Renal pelvis (tissue), 4 donors: ENCODE measurements around the gene GPR42. TPM values are rescaled to one million over a fixed set of nuclear protein-coding genes. Genes with fewer than 3 reads are reported as not detected.

Source experiments
- DNase-seq: peaks from one replicate; pipeline ENCODE4 v3.0.0-alpha.2; 2013
- polyA plus RNA-seq, 3 donors: library from polyadenylated mRNA; unstranded; fragments of 120-200 nt; gene quantifications; one replicate each; pipeline ENCODE4 v1.2.1, GENCODE V29; 2013; ENCODE audit not compliant: insufficient read length in 3 of 3

Gene GPR42
- polyA plus RNA-seq, 3 donors: 0.18 TPM; not detected in 2

DNA sequence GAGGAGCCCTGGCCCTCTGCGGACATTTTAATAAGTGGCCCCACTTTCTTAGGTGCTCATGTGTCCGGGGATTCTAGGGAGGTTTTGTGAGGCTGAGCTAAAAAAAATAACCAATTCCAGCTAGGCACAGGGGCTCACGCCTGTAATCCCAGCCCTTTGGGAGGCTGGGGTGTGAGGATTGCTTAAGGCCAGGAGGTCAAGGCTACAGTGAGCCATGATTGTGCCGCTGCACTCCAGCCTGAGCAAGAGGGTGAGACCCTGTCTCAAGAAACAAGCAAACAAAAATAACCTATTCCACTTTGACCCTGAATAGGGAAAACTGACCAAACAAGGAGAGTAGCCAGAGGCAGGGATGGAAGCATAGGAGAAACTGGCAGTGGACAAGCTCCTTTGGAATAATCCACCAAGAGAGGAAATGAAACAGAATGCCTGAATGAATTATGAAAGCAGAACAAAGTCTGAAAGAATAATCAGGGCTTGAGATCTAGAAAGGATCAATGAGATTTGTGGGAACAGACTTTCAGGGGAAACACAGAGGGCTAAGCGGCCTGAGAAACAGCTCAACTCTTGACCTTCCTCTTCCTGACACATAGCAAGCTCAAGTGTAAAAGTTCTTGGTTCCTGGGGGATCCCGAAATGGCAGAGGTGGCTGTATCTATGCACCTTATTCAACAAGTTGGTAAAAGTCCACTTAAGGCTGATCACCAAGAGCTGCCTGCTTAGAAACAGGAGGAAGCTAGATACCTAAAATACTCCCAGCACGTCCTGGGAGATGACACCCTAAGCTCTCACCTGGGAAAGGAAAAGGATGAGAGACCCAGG, 47.1 kb downstream of the GPR42 start:
- DNase-seq: no peak

DNA sequence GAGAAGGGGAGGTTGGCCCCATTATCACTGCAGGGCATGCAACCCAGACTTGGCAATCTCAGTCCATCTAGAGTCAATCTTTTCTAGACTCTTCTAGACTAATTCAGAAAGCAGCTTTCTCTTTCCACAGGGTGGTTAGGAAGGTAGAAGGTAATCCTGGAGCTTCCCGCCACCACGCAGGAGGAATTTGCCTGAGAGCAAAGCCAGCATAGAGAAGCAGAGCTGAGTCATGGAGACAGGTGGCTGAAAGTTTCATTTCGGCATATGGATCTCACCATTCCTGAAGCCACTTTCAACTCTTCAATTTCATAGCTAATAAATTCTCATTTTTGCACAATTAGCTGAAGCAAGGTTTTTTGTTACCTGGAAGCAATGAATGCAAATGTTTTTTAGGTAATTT, 48.2 kb downstream of the GPR42 start:
- DNase-seq: no peak

DNA sequence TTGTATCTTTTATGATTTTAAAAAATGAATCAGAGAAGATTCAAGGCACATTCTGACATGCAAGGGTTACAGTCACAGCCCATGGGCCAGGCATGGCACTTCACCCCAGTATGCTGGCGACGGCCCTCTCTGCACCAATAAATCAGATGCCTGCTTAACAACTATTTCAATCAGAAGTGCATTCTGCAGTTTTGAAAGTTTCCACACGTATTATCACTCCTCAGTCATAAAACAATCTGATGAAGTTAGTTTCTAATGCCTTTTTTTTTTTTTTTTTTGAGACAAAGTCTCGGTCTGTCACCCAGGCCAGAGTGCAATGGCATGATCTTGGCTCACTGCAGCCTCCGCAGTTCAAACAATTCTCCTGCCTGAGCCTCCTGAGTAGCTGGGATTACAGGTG, 48.9 kb downstream of the GPR42 start:
- no peak for DNase-seq

DNA sequence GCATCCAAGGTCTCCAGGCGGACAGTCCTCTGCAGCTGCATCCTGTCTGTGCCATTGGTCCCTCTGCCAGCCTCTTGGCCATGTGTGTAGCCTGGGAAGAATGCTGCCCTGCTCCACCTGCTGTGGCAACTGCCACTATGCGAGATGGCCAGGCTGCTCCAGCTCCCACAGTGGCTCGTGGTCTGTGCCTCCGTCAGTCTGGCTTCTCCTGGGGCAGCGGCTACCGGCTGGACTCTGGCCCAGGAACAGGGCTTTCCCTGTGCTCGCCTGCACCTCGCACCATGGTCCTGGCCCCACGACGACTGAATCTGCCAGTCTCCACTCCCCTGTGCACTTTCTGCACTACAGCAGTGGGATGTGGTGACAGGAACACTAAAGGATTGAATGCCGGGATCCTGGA, 50.5 kb downstream of the GPR42 start:
- DNase-seq: no peak

Other genes starting within 250 kb of the GPR42 start
- 1 to 10 TPM; 2.2 to 3.2 (median 3.0) TPM for gene LGI4, start 236.0 kb upstream of the GPR42 start, polyA plus RNA-seq
- 10 to 100 TPM; 21.8 to 27.0 (median 26.5) TPM for gene FXYD1, start 232.2 kb upstream of the GPR42 start, polyA plus RNA-seq
- gene FXYD7, start 227.8 kb upstream of the GPR42 start, polyA plus RNA-seq: 1 to 10 TPM in 1 of 3 donors, under 1 TPM in 2; 0.40 to 1.3 (median 0.95) TPM
- gene FXYD5, start 216.3 kb upstream of the GPR42 start, polyA plus RNA-seq: 10 to 100 TPM; 21.7 to 26.8 (median 23.0) TPM
- under 1 TPM in 1 of 3 donors, not detected in 2; 0.07 TPM for gene FAM187B, start 142.3 kb upstream of the GPR42 start, polyA plus RNA-seq
- gene LSR, start 122.1 kb upstream of the GPR42 start, polyA plus RNA-seq: 10 to 100 TPM; 65.3 to 68.6 (median 67.9) TPM
- 100 to 1,000 TPM; 171 to 192 (median 185) TPM for gene USF2, start 102.1 kb upstream of the GPR42 start, polyA plus RNA-seq
- gene HAMP, start 88.5 kb upstream of the GPR42 start, polyA plus RNA-seq: under 1 TPM; 0.19 to 0.34 (median 0.25) TPM
- 1 to 10 TPM; 5.1 to 6.2 (median 5.3) TPM for gene MAG, start 78.9 kb upstream of the GPR42 start, polyA plus RNA-seq
- 10 to 100 TPM in 2 of 3 donors, 1 to 10 TPM in 1; 8.4 to 33.6 (median 15.5) TPM for gene CD22, start 41.9 kb upstream of the GPR42 start, polyA plus RNA-seq
- gene FFAR1, start 23.2 kb upstream of the GPR42 start, polyA plus RNA-seq: under 1 TPM; 0.46 to 0.70 (median 0.53) TPM
- under 1 TPM in 2 of 3 donors, not detected in 1; 0.20 to 0.31 TPM for gene FFAR3, start 12.6 kb upstream of the GPR42 start, polyA plus RNA-seq
- gene FFAR2, start 77.2 kb downstream of the GPR42 start, polyA plus RNA-seq: under 1 TPM; 0.19 to 0.41 (median 0.28) TPM
- 1 to 10 TPM in 1 of 3 donors, under 1 TPM in 2; 0.48 to 1.6 (median 0.70) TPM for gene KRTDAP, start 119.4 kb downstream of the GPR42 start, polyA plus RNA-seq
- gene DMKN, start 142.6 kb downstream of the GPR42 start, polyA plus RNA-seq: 100 to 1,000 TPM in 2 of 3 donors, 10 to 100 TPM in 1; 72.2 to 133 (median 113) TPM
- not detected for gene SBSN, start 157.2 kb downstream of the GPR42 start, polyA plus RNA-seq
- gene GAPDHS, start 162.4 kb downstream of the GPR42 start, polyA plus RNA-seq: not detected
- 100 to 1,000 TPM in 1 of 3 donors, 10 to 100 TPM in 2; 94.0 to 109 (median 96.3) TPM for gene TMEM147, start 174.6 kb downstream of the GPR42 start, polyA plus RNA-seq
- gene ATP4A, start 192.6 kb downstream of the GPR42 start, polyA plus RNA-seq: under 1 TPM in 1 of 3 donors, not detected in 2; 0.03 TPM
- not detected for gene PMIS2, start 215.1 kb downstream of the GPR42 start, polyA plus RNA-seq
- 10 to 100 TPM; 25.2 to 33.1 (median 25.4) TPM for gene HAUS5, start 241.7 kb downstream of the GPR42 start, polyA plus RNA-seq